WTC11 (cell line): ENCODE results near the gene PRCD. TPM values are rescaled to one million over a fixed set of nuclear protein-coding genes. Genes with fewer than 3 reads are reported as not detected.

Experiments used
- ATAC-seq: fragments of 200-7000 bp; cut with Tn5 transposase; 2 replicates; pipeline ENCODE4 v1.10.0; 2021; ENCODE audit warnings: mild to moderate bottlenecking, moderate library complexity
- CTCF ChIA-PET: fragments of 300-600 bp; sonication (Branson Sonifier 250); formaldehyde crosslinking; loops from one replicate; lab custom pipeline; 2021; ENCODE audit warnings: antibody characterized with exemption; lab: Charles Lee
- POLR2A ChIA-PET: fragments of 350-600 bp; sonication (Branson Sonifier 250); formaldehyde crosslinking; loops from one replicate; lab custom pipeline; 2021; ENCODE audit warnings: antibody characterized with exemption; lab: Charles Lee
- DNase-seq: peaks from one replicate; pipeline ENCODE4 v3.0.0; 2021; ENCODE audit warnings: low spot score
- H3K27ac Mint-ChIP-seq: 2 replicates; pipeline ENCODE4 v1.8.0; 2021; ENCODE audit warnings: mixed read lengths
- H3K27me3 Mint-ChIP-seq: 2 replicates; pipeline ENCODE4 v1.8.0; 2021; ENCODE audit warnings: low read depth, mild to moderate bottlenecking, moderate library complexity, mixed read lengths
- H3K36me3 Mint-ChIP-seq: 2 replicates; pipeline ENCODE4 v1.8.0; 2021; ENCODE audit warnings: mixed read lengths
- H3K4me1 Mint-ChIP-seq: 2 replicates; pipeline ENCODE4 v1.8.0; 2022; ENCODE audit warnings: mixed read lengths
- H3K4me3 Mint-ChIP-seq: 2 replicates; pipeline ENCODE4 v1.8.0; 2021; ENCODE audit warnings: mild to moderate bottlenecking, moderate library complexity, mixed read lengths
- H3K9me3 Mint-ChIP-seq: 2 replicates; pipeline ENCODE4 v1.8.0; 2021; ENCODE audit warnings: mixed read lengths
- ESRRA ChIP-seq: sonication (generic); formaldehyde crosslinking; IDR thresholded peaks from 2 replicates; pipeline ENCODE4 v1.8.1; 2022; ENCODE audit warnings: mild to moderate bottlenecking, missing genetic modification reagents, borderline replicate concordance
- JAZF1 ChIP-seq: fragments of 250-450 bp; sonication (Bioruptor Pico); IDR thresholded peaks from 2 replicates; pipeline ENCODE4 v1.9.0; 2021; ENCODE audit warnings: moderate library complexity, mild to moderate bottlenecking, inconsistent platforms
- MXD4 ChIP-seq: fragments of 250-450 bp; sonication (Bioruptor Pico); IDR thresholded peaks from 2 replicates; pipeline ENCODE4 v1.8.0; 2021; ENCODE audit warnings: mild to moderate bottlenecking, moderate library complexity, borderline replicate concordance
- NFYB ChIP-seq: sonication (generic); formaldehyde crosslinking; conservative IDR thresholded peaks from 2 replicates; pipeline ENCODE4 v1.8.0; 2022; ENCODE audit warnings: low read depth, missing genetic modification reagents
- NR3C1 ChIP-seq: sonication (generic); formaldehyde crosslinking; conservative IDR thresholded peaks from 2 replicates; pipeline ENCODE4 v1.8.1; 2023; ENCODE audit warnings: low read depth, mild to moderate bottlenecking, missing genetic modification reagents
- SMAD3 ChIP-seq: sonication (generic); formaldehyde crosslinking; IDR thresholded peaks from 2 replicates; pipeline ENCODE4 v1.8.0; 2022; ENCODE audit warnings: missing genetic modification reagents, mild to moderate bottlenecking, borderline replicate concordance
- SMAD4 ChIP-seq: sonication (generic); formaldehyde crosslinking; IDR thresholded peaks from 2 replicates; pipeline ENCODE4 v1.8.0; 2022; ENCODE audit warnings: mild to moderate bottlenecking, missing genetic modification reagents
- ZBTB21 ChIP-seq: sonication (generic); formaldehyde crosslinking; IDR thresholded peaks from 2 replicates; pipeline ENCODE4 v1.8.1; 2023; ENCODE audit warnings: mild to moderate bottlenecking, missing genetic modification reagents, borderline replicate concordance
- ZNF121 ChIP-seq: sonication (generic); formaldehyde crosslinking; IDR thresholded peaks from 2 replicates; pipeline ENCODE4 v1.8.0; 2023; ENCODE audit warnings: missing genetic modification reagents
- ZNF138 ChIP-seq: sonication (generic); formaldehyde crosslinking; conservative IDR thresholded peaks from 2 replicates; pipeline ENCODE4 v1.8.1; 2022; ENCODE audit warnings: mild to moderate bottlenecking, moderate library complexity, missing genetic modification reagents
- ZNF232 ChIP-seq: sonication (generic); formaldehyde crosslinking; IDR thresholded peaks from 2 replicates; pipeline ENCODE4 v1.8.0; 2022; ENCODE audit warnings: mild to moderate bottlenecking, missing genetic modification reagents
- total RNA-seq: library from RNA; stranded (reverse); gene quantifications from 3 replicates; pipeline ENCODE4 v1.2.3, GENCODE V29; 2021
- TF ChIP-seq, protein P1 (sequence below): fragments of 250-450 bp; sonication (Bioruptor Pico); conservative IDR thresholded peaks from 2 replicates; pipeline ENCODE4 v1.9.0; 2021; ENCODE audit warnings: mild to moderate bottlenecking
- TF ChIP-seq, protein P2 (sequence below): fragments of 250-450 bp; sonication (Bioruptor Pico); IDR thresholded peaks from 2 replicates; pipeline ENCODE4 v1.9.0; 2021; ENCODE audit warnings: moderate library complexity, mild to moderate bottlenecking, inconsistent platforms, borderline replicate concordance
- TF ChIP-seq, protein P3 (sequence below): sonication (generic); formaldehyde crosslinking; conservative IDR thresholded peaks from 2 replicates; pipeline ENCODE4 v1.8.1; 2023; ENCODE audit warnings: mild to moderate bottlenecking, low read depth, missing genetic modification reagents, moderate library complexity
- TF ChIP-seq, protein P4 (sequence below): sonication (generic); formaldehyde crosslinking; IDR thresholded peaks from 2 replicates; pipeline ENCODE4 v1.8.0; 2022; ENCODE audit warnings: mild to moderate bottlenecking, missing genetic modification reagents
- TF ChIP-seq, protein P5 (sequence below): sonication (generic); formaldehyde crosslinking; IDR thresholded peaks from 2 replicates; pipeline ENCODE4 v1.8.0; 2023; ENCODE audit warnings: mild to moderate bottlenecking, missing genetic modification reagents

The PRCD gene
- total RNA-seq, 1 experiment from 2014 or later: 2.7 TPM

DNA sequence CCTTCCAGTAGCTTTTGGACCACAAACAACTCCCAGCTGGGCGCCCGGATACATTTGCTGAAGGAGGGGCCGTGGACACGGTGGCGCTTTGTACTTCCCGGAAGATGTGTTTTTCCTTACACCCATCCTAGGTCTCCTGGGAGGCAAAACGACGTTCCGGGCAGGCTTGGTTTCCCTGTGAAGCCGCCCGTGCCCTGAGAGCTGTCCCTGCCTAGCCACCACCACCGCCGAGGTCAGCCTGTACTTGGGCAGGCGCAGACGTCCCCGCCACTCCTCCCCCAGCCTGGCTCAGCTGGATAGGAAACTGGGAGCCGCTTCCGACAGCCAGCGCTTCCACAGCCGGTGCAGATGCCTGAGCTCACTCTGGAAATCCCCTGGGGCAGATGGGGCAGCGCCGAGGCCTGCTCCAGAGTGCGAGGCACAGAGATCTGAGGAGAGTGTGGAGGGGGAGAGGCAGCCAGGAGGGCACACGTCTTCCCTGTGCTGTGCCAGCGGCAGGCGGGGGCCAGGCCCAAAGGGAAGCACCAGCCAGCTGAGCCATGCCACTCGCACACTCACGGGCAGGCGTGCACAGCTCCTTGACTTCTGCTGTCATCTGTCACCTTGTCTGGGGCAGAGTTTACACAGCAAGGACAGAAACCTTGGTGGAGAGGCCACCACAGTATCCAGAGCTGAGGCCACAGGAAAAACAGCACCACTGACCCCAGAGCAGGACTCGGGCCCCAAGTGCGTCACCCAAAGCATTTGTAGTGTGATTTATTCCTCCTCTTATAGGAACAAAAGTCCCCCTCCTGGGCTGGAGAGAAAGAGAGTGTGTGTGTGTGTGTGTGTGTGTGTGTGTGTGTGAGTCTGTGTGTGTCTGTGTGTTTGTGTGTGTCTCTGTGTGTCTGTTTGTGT is 41.6 kb upstream of the PRCD start (continued):
- TF ChIP-seq ZNF138 (CRISPR knock-in tag) (no peak), NFYB (CRISPR knock-in tag) (no peak), NR3C1 (CRISPR knock-in tag) (no peak), SMAD4 (no peak)

DNA sequence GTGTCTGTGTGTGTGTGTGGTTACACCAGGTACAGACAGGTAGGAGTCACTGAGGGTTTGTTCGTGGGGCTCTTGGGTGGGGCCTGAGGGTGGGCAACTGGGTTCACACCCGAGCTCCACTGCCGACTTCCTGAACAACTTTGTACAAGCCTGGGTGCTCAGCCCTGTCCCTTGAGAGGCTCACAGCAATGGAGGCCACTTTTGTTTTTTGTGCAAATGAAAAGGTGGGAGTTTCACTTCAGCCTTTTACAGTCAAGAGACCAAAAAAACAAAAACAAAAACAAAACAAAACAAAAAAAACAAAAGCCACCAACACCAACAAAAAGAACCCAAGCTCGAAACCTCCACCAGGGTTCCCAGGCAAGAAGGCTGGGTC is 41.0 kb upstream of the PRCD start:
- Mint-ChIP-seq H3K4me3 (no peak overlapping the region), H3K4me1 (peaks cover 46% of the 10 kb centered on the region), H3K36me3 (no peaks in the 10 kb centered on the region), H3K27me3 (peaks cover 5% of the 10 kb centered on the region), H3K27ac (no peak overlapping the region), H3K9me3 (no peaks in the 10 kb centered on the region)
- DNase-seq: no peak
- ChIA-PET CTCF (interaction anchor here (1.2 to 5.1 kb wide), 9 partner anchors 10 to 209 kb away, joined by 3 to 30 read pairs (median 4); partner anchors contain the start of gene SPHK1), POLR2A (interaction anchor here (1.7 kb wide), 1 partner anchor 9 kb away, joined by 7 read pairs; no protein-coding TSS in a partner anchor)
- no peak for ATAC-seq
- TF ChIP-seq ZBTB21 (CRISPR knock-in tag): no peak
- no peak for TF ChIP-seq MXD4 (CRISPR knock-in tag)
- TF ChIP-seq, protein P1, sequence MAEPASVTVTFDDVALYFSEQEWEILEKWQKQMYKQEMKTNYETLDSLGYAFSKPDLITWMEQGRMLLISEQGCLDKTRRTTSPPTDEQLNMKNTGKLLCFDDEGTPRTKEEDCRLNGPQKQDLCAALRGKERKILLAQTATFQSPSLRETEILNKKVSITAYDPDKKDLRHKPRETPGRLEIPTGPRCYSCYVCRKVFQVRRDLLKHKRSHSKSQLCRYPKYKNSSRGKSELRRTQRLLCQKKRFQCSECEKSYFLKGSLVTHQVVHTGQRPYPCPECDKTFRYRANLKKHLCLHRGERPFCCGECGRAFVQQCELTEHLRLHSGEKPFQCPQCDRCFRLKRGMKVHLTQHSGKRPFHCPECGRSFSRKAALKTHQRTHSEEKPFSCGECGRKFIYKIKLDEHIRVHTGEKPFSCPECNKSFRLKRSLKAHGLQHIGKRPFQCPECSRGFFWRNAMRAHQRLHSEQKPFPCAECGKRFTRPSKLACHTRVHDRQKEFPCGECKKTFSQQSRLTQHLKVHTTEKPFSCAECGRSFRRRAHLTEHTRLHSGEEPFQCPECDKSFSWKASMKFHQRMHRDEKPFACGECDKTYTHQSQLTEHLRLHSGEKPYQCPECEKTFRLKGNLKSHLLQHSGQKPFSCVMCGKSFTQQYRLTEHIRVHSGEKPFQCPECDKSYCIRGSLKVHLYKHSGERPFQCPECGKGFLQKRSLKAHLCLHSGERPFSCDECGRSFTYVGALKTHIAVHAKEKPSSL (CRISPR knock-in tag): no peak
- TF ChIP-seq, protein P2, sequence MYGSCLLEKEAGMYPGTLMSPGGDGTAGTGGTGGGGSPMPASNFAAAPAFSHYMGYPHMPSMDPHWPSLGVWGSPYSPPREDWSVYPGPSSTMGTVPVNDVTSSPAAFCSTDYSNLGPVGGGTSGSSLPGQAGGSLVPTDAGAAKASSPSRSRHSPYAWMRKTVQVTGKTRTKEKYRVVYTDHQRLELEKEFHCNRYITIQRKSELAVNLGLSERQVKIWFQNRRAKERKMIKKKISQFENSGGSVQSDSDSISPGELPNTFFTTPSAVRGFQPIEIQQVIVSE (CRISPR knock-in tag): no peak
- TF ChIP-seq, protein P3, sequence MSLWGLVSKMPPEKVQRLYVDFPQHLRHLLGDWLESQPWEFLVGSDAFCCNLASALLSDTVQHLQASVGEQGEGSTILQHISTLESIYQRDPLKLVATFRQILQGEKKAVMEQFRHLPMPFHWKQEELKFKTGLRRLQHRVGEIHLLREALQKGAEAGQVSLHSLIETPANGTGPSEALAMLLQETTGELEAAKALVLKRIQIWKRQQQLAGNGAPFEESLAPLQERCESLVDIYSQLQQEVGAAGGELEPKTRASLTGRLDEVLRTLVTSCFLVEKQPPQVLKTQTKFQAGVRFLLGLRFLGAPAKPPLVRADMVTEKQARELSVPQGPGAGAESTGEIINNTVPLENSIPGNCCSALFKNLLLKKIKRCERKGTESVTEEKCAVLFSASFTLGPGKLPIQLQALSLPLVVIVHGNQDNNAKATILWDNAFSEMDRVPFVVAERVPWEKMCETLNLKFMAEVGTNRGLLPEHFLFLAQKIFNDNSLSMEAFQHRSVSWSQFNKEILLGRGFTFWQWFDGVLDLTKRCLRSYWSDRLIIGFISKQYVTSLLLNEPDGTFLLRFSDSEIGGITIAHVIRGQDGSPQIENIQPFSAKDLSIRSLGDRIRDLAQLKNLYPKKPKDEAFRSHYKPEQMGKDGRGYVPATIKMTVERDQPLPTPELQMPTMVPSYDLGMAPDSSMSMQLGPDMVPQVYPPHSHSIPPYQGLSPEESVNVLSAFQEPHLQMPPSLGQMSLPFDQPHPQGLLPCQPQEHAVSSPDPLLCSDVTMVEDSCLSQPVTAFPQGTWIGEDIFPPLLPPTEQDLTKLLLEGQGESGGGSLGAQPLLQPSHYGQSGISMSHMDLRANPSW: no peak
- TF ChIP-seq SMAD4: no peak
- no peak for TF ChIP-seq JAZF1 (CRISPR knock-in tag)
- TF ChIP-seq, protein P4, sequence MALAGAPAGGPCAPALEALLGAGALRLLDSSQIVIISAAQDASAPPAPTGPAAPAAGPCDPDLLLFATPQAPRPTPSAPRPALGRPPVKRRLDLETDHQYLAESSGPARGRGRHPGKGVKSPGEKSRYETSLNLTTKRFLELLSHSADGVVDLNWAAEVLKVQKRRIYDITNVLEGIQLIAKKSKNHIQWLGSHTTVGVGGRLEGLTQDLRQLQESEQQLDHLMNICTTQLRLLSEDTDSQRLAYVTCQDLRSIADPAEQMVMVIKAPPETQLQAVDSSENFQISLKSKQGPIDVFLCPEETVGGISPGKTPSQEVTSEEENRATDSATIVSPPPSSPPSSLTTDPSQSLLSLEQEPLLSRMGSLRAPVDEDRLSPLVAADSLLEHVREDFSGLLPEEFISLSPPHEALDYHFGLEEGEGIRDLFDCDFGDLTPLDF: no peak
- no peak for TF ChIP-seq ZNF121 (CRISPR knock-in tag)
- no peak for TF ChIP-seq SMAD3 (CRISPR knock-in tag)
- TF ChIP-seq ZNF232 (CRISPR knock-in tag): no peak
- TF ChIP-seq ESRRA: no peak
- TF ChIP-seq, protein P5, sequence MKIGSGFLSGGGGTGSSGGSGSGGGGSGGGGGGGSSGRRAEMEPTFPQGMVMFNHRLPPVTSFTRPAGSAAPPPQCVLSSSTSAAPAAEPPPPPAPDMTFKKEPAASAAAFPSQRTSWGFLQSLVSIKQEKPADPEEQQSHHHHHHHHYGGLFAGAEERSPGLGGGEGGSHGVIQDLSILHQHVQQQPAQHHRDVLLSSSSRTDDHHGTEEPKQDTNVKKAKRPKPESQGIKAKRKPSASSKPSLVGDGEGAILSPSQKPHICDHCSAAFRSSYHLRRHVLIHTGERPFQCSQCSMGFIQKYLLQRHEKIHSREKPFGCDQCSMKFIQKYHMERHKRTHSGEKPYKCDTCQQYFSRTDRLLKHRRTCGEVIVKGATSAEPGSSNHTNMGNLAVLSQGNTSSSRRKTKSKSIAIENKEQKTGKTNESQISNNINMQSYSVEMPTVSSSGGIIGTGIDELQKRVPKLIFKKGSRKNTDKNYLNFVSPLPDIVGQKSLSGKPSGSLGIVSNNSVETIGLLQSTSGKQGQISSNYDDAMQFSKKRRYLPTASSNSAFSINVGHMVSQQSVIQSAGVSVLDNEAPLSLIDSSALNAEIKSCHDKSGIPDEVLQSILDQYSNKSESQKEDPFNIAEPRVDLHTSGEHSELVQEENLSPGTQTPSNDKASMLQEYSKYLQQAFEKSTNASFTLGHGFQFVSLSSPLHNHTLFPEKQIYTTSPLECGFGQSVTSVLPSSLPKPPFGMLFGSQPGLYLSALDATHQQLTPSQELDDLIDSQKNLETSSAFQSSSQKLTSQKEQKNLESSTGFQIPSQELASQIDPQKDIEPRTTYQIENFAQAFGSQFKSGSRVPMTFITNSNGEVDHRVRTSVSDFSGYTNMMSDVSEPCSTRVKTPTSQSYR (CRISPR knock-in tag): no peak
